ENCODE results near the gene FBXO10. TPM values are rescaled to one million over a fixed set of nuclear protein-coding genes. Genes with fewer than 3 reads are reported as not detected.

The FBXO10 gene
- total RNA-seq, 2 experiments from 2014 or later: 9.4 to 13.2 TPM

- H3K9me3 ChIP-seq (ENCODE audit: low read length): no peaks in the 10 kb centered on the region
- TF ChIP-seq CTCF (conservative IDR thresholded peaks at IDR 0.05; ENCODE audit: low read length): no peak
- no peak for TF ChIP-seq EZH2phosphoT487 (IDR thresholded peaks at IDR 0.05; ENCODE audit: borderline replicate concordance, low read depth, low read length)
- H3K4me2 ChIP-seq (ENCODE audit: low read length): peak overlapping the region; percentile 90
- BruUV-seq (replicated peaks): no TSS peak
- peak overlapping the region; percentile 62 for H3K27ac ChIP-seq (ENCODE audit: low read depth, low read length, poor library complexity, severe bottlenecking)
- H3K9me2 ChIP-seq (ENCODE audit: insufficient read depth, low read length): no peaks in the 10 kb centered on the region
- ChIA-PET POLR2A (interaction anchor here (0.7 to 4.8 kb wide), 7 partner anchors 9 to 164 kb away, joined by 3 to 37 read pairs (median 4); partner anchors contain the start of genes GRHPR, POLR1E and TOMM5), CTCF (ENCODE audit: unreplicated experiment) (interaction anchor here (0.8 to 1.0 kb wide), 2 partner anchors 28 to 167 kb away, joined by 3 to 4 read pairs; no protein-coding TSS in a partner anchor)
- H3K79me2 ChIP-seq (ENCODE audit: insufficient read depth, low read depth, low read length): peaks cover 18% of the 10 kb centered on the region; the same call in 1 of the 2 replicates
- peak overlapping the region; percentile 54; the same call in 1 of the 2 replicates for H2AFZ ChIP-seq (ENCODE audit: low read length)
- DNase-seq (ENCODE audit: low spot score): peak; percentile 57
- intact Hi-C loops (cut with micrococcal nuclease; ENCODE audit: unreplicated experiment): loop anchor here (5.0 kb wide), 1 partner anchor 43 kb away; no protein-coding TSS in a partner anchor
- H3K36me3 ChIP-seq (ENCODE audit: insufficient read depth, low read length): peaks cover 41% of the 10 kb centered on the region
- peaks cover 38% of the 10 kb centered on the region for H3K4me1 ChIP-seq (ENCODE audit: insufficient read depth, low read length, poor library complexity, severe bottlenecking)
- H4K20me1 ChIP-seq (ENCODE audit: insufficient read depth, low read length): no peaks in the 10 kb centered on the region; the same call in 1 of the 2 replicates
- peak overlapping the region; percentile 78 for H3K4me3 ChIP-seq (ENCODE audit: low read depth, low read length, poor library complexity, severe bottlenecking)
These were observed 667 bp downstream of the FBXO10 start for GRCh38 chr9:37575511-37575914.

GRCh38 chr9:37575001-37575400 lies 1.2 kb downstream of the FBXO10 start:
- Histone ChIP-seq H2AFZ (ENCODE audit: low read length) (peak overlapping the region; percentile 54; the same call in 1 of the 2 replicates), H3K36me3 (ENCODE audit: insufficient read depth, low read length) (peaks cover 38% of the 10 kb centered on the region), H4K20me1 (ENCODE audit: insufficient read depth, low read length) (no peaks in the 10 kb centered on the region; the same call in 1 of the 2 replicates), H3K4me2 (ENCODE audit: low read length) (peak overlapping the region; percentile 90), H3K4me3 (ENCODE audit: low read depth, low read length, poor library complexity, severe bottlenecking) (peak overlapping the region; percentile 78), H3K79me2 (ENCODE audit: insufficient read depth, low read depth, low read length) (peaks cover 18% of the 10 kb centered on the region; the same call in 1 of the 2 replicates), H3K9me3 (ENCODE audit: low read length) (no peaks in the 10 kb centered on the region), H3K27ac (ENCODE audit: low read depth, low read length, poor library complexity, severe bottlenecking) (peak overlapping the region; percentile 62), H3K4me1 (ENCODE audit: insufficient read depth, low read length, poor library complexity, severe bottlenecking) (peaks cover 38% of the 10 kb centered on the region), H3K9me2 (ENCODE audit: insufficient read depth, low read length) (no peaks in the 10 kb centered on the region)
- intact Hi-C loops (cut with micrococcal nuclease; ENCODE audit: unreplicated experiment): loop anchor here (5.0 kb wide), 1 partner anchor 43 kb away; no protein-coding TSS in a partner anchor
- POLR2A ChIA-PET: interaction anchor here (0.7 to 4.8 kb wide), 8 partner anchors 9 to 164 kb away, joined by 3 to 37 read pairs (median 4); partner anchors contain the start of genes GRHPR, POLR1E and TOMM5
- CTCF ChIA-PET (ENCODE audit: unreplicated experiment): interaction anchor here (0.8 to 1.0 kb wide), 2 partner anchors 27 to 166 kb away, joined by 3 to 4 read pairs; no protein-coding TSS in a partner anchor
- no TSS peak for BruUV-seq (replicated peaks)
- DNase-seq (ENCODE audit: low spot score): no peak
- TF ChIP-seq CTCF (conservative IDR thresholded peaks at IDR 0.05; ENCODE audit: low read length): no peak
- TF ChIP-seq EZH2phosphoT487 (IDR thresholded peaks at IDR 0.05; ENCODE audit: borderline replicate concordance, low read depth, low read length): no peak
